Activated CD4-positive, CD25-positive, alpha-beta regulatory T cell (primary cell): Measurements from ENCODE around the gene ACAD8.

Experiments
- DNase-seq, 4 experiments: peaks; one replicate each; lab custom pipeline; 2025; lab: John Stamatoyannopoulos, UW

The ACAD8 gene

DNA sequence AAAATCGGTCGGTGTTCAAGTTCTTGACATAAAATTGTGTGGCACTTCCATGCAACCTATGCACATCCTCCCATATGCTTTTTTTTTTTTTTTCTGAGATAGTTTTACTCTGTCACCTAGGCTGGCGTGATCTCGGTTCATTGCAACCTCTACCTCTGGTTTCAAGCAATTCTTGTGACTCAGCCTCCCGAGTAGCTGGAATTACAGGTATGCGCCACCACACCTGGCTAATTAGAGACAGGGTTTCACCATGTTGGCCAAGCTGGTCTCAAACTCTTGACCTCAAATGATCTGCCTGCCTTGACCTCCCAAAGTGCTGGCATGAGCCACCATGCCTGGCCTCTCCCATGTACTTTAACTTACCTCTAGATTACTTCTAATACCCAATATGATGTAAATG is 37.8 kb downstream of the ACAD8 start:
- no peak for DNase-seq

DNA sequence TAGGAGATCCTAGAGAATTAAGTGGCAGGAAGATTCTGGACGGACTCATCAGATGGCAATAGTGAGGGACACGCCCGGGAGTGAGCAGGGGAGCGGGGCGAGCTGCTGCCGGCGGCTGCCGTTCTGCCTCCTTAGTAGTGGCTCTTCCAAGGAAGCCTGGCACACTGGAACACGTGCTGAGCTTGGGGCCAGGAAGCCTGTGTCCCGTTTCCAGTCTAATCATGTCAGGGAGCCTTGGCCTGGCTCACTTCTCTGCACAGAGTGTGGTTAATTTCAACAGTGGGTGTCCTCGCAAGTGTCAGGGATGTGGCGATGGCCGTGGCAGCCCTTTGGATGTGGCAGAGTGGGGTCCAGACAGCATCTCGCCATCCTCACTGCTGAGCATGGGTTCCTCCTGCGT is 39.3 kb downstream of the ACAD8 start:
- DNase-seq: no peak

DNA sequence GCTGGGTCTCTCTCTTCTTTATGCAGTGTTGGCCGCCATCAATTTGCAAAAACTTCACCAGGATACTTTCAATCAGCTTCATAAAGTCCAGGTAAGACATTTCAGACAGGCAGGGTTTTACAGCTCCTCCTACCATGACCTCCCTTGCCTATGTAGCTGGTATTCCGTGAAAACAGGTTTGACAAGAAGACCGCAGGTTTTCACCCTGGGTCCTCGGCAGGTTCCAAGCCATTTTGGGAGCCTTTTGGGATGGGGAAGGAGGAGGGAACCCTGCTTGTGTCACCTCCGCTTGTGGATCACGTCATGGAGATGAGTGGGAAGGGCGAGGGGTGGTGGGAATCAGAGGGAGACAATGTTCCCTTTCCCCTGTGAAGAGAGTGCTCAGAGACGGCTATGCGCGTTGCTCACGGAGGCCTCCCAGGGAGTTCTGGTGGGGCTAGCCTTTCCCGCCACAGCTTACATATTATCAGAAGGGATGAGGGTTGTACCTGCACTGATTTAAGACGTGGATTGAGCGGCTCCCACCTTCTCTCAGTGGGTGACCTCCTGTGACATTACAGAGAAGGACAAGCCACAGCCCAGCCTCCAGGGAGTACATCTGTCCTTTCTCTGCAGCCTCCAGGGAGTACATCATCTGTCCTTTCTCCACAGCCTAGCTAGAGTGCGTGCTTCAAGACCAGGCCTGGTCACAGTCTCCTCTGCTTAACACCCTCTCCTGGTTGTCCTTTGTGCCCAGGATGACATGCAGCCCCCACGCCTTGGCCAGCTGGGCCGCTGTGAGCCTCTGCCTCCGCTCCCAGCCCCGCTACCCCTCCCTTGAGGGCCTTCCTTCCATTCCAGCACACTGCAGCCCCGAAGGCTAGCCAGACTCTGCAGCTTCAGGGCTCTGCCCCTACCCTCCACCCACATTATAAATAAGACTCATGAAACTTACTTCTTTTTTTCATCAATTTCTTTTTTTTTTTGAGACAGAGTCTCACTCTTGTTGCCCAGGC is 40.0 kb downstream of the ACAD8 start:
- DNase-seq: no peak

DNA sequence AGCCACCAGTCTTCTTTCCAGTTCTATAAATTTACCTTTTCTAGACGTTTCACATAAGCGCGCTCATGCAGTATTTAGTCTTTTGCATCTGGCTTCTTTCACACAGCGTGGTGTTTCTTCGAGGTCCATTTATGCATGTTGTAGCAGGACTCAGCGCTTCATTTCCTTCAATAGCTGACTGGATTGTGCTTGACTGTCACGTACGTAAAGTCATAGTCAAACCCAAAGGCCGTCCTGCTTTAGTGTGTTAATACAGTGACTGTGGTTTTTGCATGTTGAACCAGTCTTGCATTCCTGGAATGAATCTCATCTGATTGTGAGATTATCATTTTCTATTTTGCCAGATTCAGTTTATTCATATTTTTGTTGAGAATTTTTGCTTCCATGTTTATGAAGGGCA is 41.3 kb downstream of the ACAD8 start:
- no peak for DNase-seq

GRCh38 chr11:134312223-134312622 is 58.9 kb downstream of the ACAD8 start:
- DNase-seq: no peak

GRCh38 chr11:134312807-134313206 is 59.4 kb downstream of the ACAD8 start:
- no peak for DNase-seq

DNA sequence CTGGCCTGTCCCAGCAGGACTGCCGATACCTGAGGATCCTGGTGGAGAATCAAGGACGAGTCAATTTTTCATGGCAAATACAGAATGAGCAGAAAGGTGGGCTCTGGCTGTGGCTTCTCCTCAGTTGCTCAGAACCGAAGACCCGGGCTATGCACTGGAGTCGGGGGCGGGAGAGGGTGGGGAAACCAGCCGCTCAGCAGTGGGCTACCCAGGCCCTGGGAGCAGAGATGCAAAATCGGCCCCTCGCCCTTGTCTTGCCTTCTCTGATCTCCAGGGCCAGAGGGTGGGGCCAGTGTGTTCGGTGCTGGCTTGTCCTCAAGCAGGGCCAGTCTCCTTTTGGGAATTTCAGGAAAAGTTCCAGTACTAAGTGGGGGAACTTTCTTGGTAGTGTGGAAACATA is 60.0 kb downstream of the ACAD8 start:
- DNase-seq: no peak

DNA sequence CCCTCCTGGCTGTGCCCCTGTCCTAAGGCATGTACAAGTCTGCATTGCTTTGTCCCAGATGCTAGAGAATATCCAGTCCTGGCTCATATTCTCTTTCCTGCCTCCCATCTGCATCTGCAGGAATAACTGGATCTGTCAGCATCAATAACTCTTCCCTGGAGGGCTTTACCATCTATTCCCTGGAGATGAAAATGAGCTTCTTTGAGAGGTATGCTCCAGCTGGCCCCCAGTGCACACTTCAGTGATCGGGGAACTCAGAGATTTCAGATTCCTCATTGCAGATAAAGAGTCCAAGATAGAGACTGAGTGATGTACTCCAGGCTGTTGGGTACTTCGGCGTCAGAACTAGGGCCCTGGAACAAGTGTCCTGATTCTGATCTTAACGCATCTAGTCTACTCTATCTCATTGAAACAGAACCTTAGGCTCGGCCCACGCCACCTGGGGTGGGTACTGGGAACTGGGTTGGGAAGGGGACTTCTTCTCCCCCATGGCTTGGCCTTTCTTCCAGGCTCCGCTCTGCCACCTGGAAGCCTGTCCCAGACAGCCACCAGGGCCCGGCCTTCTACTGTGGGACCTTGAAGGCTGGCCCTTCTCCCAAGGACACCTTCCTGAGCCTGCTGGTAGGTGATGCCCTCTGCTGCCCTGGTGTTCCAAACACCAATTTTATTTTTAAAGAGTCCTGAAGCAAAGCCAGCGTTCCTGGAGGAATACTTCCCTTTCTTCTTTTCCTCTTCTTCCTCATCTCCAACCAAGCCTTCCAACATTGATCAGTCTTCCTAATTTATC is 60.6 kb downstream of the ACAD8 start:
- no peak for DNase-seq
